Hippocampal formation (tissue), 2 donors: ENCODE measurements around the gene TMCO6.
A peak's percentile ranks its signal among the peaks of the same experiment; 100 is the strongest.
"Not testable (repeated sequence)": the region's sequence is repeated elsewhere in the genome, so short reads cannot be mapped to it uniquely, and the experiment has no call there.

Experiments used
- DNase-seq, 2 donors: peaks; one replicate each; lab custom pipeline; 2025; lab: John Stamatoyannopoulos, UW

The TMCO6 gene

DNA sequence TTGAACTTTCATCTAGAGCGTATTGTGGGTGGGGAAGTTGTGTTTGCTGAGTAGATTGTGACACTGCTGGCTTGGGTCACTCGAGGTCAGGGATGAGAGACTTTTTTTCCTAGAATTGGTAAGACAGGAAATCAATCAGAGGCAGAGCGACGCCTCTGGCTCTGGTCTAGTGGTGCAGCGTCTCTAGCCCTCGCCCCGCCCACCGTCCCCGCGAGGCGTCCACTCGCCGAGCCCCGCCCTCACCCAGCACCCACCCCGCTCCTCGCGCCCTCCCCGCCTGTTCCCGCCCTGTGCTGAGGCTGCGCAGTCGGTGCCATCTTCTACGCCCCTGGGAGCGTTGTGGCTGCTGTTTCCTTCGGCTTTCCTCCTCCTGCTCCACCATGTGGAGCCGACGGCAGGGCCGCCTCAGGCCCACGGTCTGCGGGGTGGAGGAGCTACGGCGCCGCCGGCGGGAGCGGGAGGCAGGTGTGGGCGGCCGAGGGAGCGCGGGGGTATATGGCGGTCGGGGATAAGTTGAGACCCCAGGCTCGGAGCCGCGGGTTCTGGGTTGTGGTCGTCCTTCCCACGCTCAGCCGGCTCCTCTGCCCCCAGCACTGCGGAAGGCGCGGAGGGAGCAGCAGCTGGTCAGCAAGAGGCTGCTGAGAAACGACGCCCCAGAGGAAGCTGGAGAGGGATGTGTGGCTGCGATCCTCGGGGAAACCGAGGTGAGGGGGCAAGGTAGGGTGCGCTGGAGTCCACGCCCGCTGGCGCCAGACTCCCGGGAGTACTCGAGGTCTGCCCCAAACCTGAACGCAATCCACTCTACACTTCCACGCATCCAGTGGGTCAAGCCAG lies at the start of gene TMCO6:
TMCO6 (plus strand) TSS at position 304 of the 834 bp plus-strand sequence; CDS start at position 381, 77 bp downstream.
- DNase-seq = peak; percentile 95 to 96

DNA sequence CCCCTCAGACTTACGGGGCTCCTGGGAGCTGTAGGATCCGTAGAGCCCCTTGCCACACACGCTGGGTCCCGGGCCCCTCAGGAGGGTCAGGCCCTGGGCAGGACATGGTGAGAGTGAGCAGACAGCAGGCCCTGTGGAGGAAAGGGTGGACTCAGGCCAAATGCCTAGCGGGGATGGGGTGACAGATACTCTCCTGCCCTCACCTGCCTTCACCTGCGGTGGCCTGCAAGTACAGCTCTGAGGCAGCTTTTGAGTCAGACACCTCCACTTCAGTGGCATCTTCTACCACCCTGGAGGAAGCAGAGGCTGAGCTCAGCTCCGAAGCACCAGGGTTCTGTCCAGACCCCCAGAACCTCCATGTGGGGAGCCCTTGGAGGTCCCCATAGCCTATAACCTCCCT lies 48.4 kb upstream of the TMCO6 start:
- no peak for DNase-seq

DNA sequence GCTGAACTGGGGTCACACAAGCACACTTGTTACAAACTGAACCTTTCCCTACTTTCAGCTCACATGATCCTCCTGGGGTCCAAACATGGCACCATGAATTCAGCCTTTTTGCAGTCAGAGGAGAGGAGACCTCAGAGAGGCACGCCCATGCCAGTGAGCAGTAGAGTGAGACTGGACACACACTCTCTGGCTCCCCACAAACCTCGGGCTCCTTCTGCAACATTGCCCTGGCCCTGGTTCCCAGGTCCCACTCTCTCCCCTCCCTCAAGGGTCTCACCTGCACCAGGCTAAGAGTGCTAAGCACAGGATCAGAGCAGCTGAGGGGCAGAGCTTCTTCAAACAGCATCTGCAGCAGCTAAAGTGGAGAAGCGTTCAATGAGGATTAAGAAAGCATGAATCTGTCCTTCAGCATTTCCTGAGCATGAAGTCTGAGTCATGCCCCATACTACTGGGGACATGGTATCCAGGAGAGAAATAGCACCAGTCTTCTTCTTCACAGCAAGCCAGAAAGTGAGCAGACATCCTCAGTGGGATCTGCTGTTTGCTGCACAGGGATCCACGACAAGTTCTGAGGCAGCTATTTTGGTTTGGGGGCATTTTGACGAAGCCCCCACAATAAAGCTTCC lies 47.4 kb upstream of the TMCO6 start:
- DNase-seq = no peak

DNA sequence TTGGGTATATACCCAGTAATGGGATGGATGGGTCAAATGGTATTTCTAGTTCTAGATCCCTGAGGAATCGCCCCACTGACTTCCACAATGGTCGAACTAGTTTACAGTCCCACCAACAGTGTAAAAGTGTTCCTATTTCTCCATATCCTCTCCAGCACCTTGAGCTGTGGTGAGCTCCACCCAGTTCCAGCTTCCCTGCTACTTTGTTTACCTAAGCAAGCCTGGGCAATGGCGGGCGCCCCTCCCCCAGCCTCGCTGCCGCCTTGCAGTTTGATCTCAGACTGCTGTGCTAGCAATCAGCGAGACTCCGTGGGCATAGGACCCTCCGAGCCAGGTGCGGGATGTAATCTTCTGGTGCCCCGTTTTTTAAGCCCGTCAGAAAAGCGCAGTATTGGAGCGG lies 46.2 kb upstream of the TMCO6 start:
- DNase-seq = not testable (repeated sequence)

DNA sequence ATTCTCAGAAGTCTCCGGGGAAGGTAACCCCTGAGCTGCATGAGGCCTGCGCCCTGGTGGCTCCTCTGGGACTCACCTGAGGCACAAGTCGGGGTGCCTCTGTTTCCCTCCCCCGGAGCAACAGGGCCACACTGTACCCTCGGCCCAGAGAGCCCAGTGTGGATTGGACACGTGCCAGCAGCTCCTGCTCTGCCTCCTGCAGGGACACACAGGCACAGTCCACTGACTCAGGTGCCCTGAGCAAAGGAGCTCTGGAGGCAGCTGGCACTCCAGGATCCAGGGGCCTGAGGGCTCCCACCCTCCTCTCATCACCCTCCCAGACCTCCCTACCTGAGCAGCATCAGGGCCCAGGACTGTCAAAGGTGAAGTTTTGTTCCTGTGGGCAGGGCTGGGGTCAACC lies 45.1 kb upstream of the TMCO6 start:
- no peak for DNase-seq

DNA sequence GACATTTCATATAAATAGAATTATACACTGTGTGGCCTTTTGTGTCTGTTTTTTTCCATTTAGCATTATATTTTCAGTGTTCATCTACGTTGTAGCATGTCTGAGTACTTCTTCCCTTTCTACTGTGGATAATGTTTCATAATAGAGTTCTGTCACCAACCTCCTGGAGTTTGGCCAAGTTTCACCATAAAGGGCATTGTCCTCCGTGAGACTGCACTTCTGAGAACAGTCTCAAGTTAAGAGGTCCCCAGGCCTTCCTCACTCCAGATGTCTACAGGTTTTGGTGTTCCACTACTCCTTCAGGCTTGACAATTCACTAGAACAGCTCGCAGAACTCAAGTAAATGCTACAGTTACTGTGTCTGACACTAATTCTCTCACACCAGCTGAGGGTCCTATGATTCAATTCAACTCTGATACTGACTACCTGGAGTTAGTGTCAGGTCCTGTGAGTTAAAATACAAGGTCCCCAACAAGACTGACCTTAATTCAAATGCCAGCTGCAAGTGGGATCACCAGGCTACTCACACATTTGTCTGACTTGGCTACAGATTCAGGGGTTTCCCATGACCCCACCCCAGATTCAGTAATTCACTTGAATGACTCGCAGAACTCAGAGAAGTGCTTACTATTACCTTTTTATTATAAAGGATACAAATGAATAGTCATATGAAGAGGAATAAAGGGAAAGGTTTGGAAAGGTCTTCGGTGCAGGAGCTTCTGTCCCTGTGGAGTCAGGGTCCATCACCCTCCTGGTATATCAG lies 43.5 kb upstream of the TMCO6 start:
- DNase-seq = peak; percentile 16 to 21

DNA sequence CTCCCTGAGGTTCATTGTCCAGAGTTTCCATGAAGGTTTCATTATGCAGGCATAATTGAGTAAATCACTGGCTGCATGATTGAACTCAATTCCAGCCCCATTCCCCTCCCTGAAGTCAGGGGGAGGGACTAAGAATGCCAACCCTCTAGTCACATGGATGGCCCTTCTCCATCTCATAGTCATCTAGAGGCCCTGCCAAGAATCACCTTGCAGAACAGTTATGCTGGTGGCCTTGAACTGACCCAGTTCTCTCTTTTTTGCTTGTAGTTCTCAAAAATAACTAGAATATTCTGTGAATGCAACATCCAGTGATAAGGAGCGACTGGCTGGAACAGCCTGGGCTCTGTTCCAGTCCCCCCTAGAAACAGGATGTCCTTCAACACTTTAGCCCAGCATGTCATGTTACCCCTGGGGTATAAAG lies 42.9 kb upstream of the TMCO6 start:
- DNase-seq = peak in 1 of 2 donors; percentile 24

DNA sequence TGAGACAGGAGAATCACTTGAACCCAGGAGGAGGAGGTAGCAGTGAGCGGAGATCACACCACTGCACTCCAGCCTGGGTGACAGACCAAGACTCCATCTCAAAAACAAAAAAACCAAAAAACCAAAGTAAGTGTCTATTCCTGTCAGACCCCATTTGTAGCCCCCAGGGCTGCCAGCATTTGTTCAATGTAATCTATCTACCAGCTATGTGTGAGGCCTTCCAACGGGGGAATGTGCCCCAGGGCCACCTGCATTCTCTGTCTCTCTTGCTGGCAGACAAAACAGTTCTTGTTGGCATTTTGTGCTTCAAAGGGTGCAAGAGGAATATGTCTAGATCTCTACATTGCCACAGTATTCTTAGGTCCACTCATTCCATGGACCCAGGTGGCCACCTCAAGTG lies 40.4 kb upstream of the TMCO6 start:
- no peak for DNase-seq

DNA sequence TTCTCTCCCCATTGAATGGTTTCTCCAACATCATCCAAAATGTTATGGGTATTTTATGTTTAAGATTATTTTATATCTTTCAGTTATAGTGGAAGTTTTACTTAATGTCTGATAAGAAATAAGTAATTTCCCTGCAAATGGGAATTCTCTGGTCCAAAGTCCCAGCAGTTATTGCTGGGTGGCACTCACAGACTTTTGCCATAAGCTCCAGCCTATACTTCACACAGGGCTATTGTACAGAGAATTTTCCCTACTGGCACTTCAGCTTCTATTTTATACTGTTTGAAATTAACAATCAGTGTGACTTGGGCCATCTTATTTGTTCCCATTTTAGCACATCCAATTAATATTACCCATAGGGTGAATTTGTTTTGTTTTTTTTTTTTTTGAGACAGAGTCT lies 39.2 kb upstream of the TMCO6 start:
- DNase-seq = no peak

DNA sequence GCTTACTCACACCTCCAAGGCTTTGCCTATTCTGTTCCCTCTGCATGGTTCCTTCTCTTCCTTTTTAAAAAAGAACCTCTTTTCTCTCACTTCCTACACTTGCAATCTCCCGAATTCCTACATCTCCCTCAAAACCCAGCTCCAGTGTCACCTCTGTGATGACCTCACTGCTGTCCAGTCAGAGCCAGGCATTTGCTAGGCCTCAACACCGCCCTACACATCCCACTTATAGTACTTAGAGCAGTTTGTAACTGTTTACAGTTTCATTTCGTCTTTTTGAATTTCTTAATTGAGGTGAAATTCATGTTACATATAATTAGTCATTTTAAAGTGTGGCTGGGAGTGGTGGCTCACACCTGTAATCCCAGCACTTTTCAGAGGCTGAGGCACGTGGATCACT lies 37.1 kb upstream of the TMCO6 start:
- DNase-seq = no peak

DNA sequence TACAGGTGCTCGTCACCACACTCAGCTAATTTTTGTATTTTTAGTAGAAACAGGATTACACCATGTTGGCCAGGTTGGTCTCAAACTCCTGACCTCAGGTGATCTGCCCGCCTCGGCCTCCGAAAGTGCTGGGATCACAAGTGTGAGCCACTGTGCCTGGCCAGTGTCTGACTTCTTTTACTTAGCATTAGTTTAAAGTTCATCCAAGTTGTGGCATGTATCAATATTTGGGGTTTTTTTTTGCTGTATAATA lies 35.9 kb upstream of the TMCO6 start:
- not testable (repeated sequence) for DNase-seq

DNA sequence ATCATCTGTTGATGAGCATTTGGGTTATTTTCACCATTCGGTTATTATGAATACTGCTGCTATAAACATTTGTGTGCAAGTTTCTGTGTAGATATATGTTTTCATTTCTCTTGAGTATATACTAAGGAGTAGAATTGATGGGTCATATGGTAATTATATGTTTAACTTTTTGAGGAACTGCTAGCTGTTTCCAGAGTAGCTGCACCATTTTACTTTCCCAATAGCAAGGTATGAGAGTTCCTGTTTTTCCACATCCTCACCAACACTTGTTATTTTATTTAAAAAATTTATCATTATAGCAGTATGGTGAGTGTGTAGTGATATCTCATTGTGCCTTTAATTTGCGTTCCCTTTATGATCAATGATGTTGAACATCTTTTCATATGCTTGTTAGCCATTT lies 35.5 kb upstream of the TMCO6 start:
- no peak for DNase-seq

DNA sequence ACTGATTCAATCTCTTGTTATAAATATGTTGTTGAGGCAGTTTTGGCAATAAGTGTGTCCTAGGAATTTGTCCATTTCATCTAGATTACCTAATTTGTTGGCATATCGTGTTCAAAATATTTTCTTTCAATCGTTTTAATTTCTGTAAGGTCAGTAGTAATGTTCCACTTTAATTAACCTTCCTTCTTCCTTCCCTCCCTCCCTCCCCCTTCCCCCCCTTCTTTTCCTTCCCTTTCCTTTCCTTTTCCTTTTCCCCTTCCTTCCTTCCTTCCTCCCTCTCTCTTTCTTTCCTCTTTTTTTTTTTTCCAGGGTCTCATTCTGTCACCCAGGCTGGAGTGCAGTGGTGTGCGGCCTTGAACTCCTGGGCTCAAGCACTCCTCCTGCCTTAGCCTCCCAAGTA lies 33.4 kb upstream of the TMCO6 start:
- DNase-seq = no peak

DNA sequence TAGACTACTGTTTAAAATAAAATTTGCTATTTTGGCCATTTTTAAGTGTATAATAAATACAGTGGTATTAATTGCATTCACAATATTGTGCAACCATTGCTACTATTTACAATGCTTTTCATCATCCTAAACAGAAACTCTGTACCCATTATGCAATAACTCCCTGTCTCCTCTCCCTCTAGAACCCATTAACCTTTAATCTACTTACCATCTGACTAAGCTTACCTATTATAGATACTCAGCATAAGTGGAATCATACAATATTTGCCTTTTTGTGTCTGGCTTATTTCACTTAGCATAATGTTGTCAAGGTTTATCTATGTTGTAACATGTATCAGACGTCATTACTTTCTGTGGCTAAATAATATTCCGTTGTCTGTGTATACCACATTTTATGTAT lies 32.2 kb upstream of the TMCO6 start:
- DNase-seq = no peak

DNA sequence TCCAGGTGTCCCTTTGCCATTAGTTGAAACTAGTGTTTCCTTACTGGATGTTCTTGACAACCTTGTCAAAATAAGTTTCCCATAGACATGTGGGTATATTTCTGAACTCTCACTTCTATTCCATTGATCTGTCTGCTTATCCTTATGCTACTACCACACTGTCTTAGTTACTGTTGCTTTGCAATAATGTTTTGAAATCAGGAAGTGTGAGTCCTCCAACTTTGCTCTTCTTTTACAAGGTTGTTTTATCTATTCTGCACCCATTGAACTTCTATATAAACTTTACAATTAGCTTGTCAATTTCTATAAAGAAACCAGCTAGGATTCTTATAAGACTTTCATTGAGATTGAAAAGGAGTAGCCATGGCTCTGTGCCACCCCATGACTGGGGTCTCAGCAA lies 30.5 kb upstream of the TMCO6 start:
- no peak for DNase-seq

DNA sequence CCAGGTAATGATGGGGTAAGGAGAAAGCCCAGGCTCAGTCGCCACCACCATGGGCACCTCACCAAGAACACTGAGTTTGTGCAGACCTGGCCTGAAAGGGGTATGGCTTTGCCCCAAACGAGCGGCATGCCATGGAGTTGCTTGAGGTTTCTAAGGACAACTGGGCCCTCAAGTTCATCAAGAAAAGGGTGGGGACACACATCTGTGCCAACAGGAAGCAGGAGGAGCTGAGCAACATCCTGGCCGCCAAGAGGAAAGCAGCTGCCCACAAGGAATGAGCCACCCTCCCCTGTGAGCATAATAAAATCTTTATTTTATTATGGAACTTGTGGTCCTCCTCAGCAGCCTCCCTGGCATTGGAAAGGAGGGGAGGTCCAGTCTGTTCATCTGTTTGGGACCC lies 30.1 kb upstream of the TMCO6 start:
- no peak for DNase-seq

DNA sequence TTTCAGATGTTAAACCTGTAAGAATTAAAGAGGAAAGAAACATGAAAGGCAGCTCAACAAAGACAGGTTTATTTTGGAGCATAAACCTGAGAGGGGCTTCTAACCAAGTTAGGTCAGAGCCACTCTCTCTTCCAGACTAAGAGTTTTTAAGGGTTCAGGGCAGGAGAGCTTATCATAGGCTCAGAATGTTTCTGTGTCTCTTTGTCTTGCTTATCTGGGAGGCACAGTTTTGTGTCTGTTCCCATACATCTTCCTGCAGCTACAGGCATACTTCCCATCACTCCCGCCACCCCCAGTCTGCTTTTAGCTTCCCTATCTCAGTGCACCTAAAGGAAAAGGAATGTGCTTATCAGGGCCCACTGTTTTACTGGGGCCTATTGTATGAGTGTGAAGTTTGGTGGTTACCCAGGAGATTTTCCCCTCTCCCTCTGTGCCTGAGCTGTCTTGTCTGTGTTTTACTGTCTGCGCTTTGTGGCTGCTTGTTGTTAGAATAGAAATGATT lies 28.2 kb upstream of the TMCO6 start:
- DNase-seq = no peak

DNA sequence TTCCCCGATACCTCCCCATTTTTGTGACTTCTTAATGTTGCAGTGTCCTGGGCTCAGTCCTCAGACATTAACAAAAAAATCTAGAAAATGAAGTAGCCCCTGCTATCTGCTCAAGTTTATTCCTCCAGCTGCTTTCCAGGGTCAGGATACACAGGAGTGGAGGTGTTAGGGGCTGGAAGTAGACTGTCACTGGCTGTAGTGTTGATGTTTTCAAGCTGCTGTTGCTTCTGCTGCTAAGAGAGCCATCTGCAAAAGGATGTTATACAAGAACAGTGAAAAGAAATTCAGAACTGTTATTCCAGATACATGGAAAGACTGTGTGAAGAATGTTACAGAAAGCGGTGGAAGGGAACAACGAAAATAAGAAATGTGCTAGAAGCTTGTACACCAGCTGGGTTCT lies 16.9 kb upstream of the TMCO6 start:
- DNase-seq = no peak

DNA sequence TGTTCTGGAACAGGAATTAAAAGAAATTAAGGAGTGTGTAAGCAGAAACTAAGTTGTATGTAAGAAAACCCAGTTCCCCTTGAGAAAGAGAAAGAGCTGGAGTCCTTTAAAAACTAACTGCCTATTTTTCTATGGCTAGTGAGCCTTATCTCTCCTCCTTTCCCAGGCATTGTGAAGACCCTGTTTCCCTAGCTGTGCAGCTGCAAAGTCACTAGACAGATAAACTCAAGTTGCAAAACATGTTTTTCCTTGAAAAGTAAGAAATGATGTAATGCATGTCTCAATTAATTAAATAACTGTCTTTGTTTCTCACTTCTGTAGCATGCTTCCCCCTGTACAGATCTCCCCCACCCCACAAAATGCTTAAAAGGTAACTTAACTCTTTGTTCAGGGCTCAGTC lies 16.2 kb upstream of the TMCO6 start:
- DNase-seq = not testable (repeated sequence)

DNA sequence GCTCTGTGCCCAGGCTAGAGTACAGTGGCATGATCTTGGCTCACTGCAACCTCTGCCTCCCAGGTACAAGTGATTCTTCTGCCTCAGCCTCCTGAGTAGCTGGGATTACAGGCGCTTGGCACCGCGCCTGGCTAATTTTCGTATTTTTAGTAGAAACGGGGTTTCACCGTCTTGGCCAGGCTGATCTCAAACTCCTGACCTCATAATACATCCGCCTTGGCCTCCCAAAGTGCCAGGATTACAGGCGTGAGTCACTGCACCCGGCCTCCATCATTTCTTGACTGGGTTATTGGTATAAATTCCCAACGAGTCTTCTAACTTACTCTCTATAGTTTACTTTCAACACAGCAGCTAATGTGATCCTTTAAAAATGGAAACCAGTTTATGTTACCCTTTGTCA lies 14.4 kb upstream of the TMCO6 start:
- DNase-seq = not testable (repeated sequence)

DNA sequence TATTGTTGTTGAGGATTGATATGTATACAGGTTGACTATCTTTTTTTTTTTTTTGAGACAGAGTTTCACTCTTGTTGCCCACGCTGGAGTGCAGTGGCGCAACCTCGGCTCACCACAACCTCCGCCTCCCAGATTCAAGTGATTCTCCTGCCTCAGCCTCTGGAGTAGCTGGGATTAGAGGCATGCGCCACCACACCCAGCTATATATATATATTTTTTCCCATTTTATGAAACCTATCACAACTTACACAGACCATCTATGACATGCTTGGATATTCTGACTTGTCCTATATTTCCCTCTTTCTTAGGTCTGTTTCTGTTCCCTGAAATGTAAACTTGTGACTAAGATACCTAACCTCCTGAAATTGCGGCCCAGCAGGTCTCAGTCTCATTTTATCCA lies 11.3 kb upstream of the TMCO6 start:
- DNase-seq = no peak

DNA sequence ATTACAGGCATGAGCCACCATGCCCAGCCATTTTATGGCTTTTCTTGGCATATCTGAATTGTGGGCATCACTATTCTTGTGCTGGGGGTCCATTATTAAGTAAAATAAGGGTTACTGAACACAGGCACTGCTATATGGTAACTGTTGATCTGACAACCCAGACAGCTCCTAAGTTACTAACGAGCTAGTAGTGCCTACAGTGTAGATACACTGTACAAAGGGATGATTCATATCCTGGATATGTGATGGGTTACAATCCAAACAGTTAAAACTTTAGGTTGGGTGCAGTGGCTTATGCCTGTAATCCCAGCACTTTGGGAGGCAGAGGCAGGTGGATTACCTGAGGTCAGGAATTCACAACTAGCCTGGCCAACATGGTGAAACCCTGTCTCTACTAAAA lies 10.5 kb upstream of the TMCO6 start:
- no peak for DNase-seq
